GM19023 (cell line): ENCODE measurements around the gene NXPH1.

Source experiments
- ATAC-seq: cut with Tn5 transposase; IDR thresholded peaks from one replicate; pipeline ENCODE4 v1.9.1; 2021; ENCODE audit warnings: mild to moderate bottlenecking, moderate library complexity; ENCODE audit not compliant: unreplicated experiment

The NXPH1 gene

DNA sequence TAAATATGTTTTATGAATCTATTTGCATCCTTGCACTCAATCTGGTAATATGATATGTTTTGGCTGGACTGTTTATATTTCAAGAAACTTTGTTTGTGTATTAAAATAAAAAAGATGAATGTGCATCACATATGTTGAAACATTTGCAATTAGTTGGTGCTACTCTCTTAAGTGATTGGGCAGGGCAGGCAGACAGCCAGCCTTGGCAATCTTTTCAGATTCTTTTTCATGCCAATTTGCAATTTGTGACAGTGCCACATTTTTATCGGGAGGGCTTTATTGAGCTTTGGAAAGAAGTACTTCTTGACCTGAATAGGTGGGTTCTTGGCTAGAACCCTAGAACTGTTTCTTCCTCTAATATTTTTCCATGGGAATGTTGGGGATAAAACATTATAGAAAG, 152.2 kb downstream of the NXPH1 start:
- ATAC-seq: no peak

DNA sequence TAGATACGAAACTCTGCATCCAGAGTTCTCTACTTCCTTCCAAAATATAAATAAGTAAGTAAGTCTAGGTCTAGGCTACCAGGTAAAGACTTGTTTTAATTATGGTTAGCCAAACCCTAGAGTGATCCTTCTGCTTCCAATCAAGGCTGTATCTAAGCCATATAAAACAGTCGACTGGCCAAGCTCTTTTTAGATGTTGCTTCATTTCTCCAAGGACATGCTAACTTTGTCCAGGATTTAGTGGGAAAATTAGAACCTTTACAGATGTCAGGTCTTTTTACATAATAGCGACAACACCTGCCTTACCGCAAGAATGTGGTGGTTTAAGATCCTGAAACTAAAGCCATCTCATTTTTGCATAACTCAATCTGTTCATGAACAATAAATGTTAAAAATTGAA, 156.8 kb downstream of the NXPH1 start:
- no peak for ATAC-seq

DNA sequence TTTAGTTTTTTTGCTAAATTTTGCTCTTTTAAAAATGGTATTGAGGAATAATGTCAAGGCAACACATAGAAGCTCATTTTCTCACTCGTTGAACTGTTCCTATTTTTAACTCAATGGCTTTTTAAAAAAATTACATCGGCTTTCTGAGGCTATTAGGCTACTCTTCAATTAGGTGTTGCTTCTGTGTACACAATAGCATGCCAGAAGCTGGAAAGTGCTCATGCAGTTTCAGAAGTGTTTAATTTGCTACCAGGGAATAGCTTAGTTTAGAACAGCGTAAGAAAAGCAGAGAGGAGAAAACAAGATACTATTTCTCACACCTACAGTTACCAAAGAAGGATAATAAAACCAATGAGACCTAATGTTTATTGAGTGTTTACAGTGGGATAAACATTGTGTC, 157.4 kb downstream of the NXPH1 start:
- no peak for ATAC-seq

DNA sequence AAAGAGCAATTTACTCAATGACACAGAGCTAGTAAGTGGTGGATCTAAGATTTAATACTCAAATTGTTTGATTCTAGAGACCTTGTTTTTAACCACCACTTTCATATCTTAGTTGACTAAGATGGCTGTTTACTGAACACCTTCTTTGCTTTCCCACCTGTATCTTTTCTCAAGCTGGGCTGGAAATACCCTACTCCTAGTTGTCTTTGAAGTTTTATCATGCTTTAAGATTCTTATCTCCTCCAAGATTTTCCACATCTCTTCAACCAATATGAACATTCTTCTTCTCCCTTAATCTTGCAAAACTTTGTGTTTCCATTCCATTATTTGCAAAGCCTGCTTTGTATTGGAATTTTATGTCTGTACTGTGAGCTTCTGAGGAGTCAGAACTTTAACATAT, 157.9 kb downstream of the NXPH1 start:
- no peak for ATAC-seq

DNA sequence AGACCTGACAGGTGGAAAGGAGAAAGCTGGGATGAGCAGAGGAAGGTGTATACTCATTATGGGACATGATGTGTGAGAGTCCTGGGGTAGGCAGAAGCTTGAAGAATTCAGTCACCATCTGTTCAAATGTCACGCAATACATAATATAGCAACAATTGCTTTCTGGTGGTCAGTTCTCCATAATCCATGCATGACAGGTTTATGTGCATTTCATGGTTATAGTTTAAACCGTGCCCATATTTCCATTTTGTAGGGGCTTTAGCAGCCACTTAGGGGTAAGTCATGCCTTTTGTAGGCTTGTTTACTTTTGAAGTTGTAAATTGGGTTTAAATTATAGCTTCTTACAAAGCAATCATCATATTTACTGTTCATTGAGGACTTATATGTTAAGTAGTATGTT, 158.8 kb downstream of the NXPH1 start:
- ATAC-seq: no peak

DNA sequence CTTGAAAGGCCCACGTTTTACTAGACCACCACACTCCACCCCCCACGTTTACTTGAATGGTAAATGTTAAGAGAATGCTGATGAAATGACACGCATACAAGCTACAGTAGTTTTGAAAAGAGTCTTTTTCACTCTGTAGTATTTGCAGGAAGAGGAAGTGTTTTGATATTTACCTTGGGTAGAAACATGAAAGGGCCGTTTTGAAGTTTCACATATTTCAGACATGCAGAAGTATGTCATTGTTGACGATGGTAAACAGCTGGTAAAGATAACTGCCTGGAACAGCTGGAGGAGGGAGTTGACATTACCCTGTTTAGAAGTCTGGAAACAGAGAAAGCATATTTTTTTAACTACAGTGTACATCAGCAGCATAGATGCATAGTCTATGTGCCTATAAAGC, 160.7 kb downstream of the NXPH1 start:
- no peak for ATAC-seq

DNA sequence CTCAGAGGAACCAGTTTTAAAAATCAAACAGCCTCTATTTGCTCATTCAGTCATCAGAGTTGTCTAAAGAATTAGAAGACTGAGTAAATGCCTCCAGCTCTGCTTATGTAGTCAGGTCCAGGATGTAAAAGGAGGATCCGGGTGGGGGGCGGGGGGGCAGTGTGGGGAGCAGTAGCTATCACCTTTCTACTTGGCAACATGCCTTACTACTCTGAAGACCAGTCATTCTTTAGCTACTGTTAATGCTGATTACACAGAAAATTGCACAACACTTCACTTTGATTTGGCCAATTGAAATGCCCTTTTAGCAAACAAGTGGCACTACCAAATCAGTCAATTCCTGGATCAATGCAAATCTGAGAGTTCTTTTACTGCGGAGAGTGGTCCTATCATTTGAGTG, 164.2 kb downstream of the NXPH1 start:
- no peak for ATAC-seq

DNA sequence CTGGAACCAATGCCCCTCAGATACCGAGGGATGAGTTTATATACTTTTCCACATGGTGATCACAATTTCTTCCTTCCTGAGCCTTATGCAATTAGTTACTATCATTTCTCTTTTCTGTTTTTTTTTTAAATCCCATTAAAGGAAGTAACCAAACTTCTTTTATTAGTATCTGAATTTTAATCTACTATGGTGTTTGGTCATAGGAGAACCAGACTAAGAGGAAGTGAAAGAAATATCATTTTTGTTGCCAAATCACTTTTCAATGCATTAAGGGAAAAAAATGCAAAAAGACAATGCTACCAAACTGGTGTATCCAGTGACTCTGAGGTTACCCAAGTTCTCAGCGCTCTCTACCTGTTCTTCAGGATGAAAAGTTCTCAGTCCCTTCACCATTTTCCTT, 167.7 kb downstream of the NXPH1 start:
- ATAC-seq: no peak

DNA sequence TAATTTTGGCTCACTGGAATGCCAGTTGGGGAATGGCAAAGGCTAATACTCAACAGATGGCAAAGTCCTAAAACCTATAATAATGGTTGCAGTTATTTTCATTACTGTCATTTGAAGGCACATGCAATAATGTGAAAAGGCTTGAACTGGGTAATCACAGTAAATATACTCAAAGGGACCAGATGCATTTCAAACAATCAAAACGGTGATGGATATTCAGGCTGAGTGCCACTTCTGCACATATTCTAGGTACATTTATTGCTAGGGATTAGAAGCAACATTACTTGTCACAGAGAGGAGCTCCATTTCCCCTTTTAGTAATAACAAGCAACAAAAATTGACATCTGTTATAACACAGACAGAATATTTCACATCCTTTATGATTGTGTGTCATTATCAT, 171.8 kb downstream of the NXPH1 start:
- no peak for ATAC-seq

DNA sequence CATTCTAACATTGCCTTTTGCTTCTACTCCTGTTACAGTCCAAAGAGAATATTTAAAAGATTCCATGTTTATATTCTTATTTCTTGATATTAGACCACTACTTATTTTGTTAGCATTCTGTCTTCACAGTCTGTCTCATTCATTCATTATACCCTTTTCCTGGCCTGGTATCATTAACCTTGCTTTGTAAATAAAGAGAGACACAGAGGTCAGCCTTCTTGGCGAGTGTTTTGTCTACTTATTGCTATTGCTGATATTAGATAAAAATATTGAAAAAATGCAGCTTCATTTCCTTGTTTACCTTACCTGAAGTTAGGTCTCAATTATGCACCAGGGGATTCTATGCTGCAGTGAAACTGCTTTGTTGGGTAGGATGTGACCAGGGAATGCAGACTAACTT, 179.2 kb downstream of the NXPH1 start:
- no peak for ATAC-seq

DNA sequence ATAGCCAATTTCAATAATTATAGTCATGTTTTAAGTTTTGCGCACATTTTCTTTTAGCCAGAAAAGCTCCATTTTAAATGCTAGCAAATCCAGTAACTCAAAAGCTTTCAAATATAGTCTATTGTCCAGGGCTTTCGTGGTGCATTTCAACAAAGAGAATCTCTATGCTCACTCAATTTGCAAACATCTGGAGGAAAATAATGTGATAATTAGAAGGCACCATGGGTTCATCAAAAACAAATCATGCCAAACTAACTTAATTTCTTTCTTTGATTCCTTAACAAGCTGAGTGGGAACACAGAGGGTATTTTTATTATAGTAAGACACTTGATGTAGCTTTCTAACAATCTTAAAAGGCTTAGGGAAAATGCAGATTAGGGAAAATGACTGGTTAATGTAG, 179.8 kb downstream of the NXPH1 start:
- no peak for ATAC-seq

DNA sequence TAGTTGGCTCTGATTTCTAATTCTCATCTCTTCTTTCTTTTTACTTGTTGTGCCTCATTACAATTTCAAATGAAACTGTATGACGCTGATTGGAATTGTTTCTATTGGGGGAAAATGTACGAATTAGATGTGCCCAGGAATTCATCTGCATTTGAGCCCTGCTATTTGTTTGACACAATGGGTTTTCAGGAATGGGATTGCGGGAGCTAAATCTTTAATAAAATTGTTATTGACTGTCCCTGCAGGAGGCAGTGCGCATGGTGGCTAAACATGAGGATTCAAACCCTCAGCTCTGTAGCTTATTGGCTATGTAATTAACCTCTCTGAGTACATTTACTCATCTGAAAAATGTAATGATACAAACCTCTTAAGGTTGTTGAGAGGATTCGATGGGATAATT, 181.6 kb downstream of the NXPH1 start:
- no peak for ATAC-seq

DNA sequence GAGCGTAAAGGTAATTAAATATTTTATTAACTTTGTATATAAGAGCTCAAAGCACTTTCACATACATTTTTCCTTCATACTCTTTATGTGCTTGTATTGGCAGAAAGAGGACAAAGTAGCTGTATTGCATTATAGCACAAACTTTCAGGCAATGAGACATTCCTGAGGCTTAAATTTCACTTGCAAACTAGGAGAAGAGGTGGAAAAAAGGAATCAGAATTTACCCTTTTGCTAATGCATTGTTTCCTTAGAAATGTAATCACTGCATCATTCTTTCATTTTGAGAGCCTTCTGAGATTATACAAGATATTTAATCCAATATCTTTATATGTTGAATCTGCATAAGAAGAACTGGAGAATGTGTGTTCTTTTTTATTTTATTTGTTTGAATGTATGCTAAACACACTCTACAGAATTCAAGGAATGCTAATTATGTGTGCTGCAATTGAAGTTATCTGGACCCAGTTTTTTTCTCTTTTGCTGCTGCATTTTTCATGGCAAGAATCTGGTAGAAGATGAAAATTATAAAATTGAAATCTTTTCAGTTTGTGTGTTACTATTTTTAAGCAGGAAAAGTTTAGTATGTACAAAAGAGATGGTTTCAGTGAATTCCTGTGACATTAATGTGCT, 185.1 kb downstream of the NXPH1 start:
- no peak for ATAC-seq

DNA sequence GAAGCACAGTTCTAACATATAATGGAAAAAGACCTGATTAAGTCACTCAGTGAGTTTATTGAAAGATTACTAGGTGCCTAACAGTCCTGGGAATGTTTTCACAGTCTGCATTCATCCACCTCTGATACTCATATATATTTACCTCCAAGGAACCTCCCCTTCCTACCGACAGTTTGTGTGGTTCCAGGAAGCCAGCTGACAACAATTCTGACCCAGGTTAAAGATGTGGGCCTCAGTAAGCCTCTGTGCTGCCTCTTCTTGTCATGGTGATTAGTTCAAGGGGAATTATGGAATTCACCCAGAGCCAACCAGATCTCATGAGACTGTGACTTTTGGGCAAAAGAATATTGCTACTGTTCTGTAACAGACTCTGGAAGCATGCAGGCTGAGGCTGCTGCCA, 186.8 kb downstream of the NXPH1 start:
- no peak for ATAC-seq

DNA sequence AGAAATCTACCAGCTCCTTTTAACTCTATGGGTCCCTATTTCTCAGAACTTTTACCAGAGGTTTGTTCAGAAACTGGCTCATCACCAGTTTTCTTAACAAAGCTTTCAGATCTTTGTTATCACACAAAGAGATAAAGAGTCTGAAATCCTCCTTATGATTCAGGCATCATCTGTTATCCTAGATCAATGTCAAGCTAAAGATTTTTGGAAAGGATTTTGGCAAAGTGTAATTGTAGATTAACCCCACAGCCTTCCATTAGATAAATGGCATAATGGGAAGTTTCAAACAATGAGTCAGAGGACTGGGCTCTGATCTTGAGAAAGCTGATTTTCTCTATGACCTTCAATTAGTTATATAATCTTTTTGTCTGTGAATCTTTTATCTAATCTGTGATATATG, 192.2 kb downstream of the NXPH1 start:
- no peak for ATAC-seq

DNA sequence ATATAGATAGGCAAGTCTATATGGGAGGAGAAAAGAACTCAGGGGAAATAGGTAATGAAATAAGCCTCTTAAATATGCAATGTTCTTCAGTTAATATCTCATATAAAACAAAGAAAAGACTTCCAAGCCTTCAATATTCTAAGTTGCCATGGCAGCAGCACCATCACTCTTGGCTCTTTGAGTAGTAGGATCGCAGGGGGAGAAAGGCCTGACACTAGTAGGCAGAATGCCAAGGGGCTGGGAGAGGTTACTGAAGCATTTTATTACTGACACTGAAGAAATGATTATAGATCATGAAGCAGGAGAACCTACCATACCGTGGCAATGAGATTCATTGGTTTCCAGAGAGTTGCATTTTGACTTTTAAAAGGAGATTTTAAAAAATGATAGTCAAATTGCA, 193.9 kb downstream of the NXPH1 start:
- no peak for ATAC-seq

DNA sequence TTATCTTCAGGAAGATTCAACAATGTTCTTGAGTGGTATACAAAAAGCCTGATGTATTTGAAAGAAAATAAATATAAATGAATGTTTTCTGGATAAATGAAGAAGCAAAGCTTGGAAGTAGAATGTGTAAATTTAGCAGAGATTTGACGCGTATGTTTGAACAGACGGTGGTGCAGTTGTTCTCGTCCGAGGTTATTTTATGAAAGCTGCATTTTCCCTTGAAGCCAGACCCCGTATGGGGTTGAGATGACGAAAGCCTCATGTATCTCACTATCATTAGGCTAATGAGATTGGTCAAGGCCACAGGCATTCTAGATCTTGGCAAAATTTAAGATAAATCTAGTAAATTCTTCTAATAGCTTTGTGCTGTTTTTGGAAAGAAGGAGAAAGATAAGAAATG, 195.2 kb downstream of the NXPH1 start:
- ATAC-seq: no peak

DNA sequence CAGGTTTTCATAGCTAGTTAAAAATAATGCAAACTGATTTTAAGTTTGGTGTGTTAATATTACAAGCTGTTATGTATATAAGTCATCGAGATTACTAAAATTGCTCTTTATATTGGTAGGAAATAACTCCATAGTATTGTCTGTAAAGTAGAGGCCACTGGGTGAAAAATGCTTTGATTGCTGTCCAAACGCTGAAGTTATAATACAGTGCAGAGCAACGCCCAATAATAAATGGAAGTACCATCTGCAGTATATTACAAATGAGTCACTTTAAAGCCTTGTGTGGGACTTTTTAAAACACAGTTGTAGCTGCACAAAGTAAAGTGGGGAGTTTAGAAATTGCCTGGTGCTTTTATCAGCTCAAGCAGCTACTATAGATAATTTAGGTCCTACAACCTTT, 196.1 kb downstream of the NXPH1 start:
- ATAC-seq: no peak

DNA sequence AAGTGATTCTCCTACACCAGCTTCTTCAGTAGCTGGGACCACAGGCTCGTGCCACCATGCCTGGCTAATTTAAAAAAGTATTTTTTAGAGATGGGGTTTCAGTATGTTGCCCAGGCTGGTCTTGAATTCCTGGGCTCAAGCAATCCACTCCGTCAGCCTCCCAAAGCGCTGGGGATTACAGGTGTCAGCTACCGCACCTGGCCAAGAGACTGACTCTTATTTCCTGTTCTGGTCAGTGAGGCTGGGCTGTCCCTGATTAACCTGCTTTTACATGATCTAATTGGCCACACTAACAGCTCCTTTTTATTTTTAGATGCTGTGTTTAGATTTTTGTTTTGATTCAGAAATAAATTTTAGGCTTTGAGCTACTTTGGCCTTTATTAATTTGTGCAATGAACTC, 203.9 kb downstream of the NXPH1 start:
- no peak for ATAC-seq

DNA sequence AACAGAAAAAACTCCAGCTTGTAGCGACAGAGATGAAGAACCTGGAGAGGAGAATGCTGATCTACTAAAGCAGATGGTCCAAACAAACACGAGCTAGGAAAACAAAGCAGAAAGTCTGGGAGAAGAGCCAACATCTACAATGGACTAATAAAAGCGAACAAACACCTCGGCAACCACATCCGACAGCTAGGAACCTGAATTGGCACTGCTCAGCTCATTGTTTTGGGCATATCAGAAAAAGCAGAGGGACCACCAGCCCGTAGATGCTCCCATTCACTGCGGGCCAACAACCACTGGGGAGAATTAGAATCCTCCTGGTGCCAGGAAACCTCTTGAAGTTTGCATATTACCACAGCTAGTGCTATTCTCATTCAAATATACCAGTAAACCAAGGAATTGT, 204.7 kb downstream of the NXPH1 start:
- no peak for ATAC-seq

DNA sequence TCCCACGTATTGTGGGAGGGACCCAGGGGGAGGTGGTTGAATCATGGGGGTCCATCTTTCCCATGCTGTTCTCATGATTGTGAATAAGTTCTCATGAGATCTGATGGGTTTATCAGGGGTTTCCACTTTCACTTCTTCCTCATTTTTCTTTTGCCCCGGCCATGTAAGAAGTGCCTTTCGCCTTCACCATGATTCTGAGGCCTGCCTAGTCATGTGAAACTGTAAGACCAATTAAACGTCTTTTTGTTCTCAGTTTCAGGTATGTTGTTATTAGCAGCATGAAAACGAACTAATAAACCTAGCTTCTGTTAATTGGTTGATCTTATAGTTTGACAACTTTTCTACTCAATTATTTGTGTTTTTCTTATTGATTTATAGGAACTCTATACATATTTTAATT, 206.3 kb downstream of the NXPH1 start:
- no peak for ATAC-seq

DNA sequence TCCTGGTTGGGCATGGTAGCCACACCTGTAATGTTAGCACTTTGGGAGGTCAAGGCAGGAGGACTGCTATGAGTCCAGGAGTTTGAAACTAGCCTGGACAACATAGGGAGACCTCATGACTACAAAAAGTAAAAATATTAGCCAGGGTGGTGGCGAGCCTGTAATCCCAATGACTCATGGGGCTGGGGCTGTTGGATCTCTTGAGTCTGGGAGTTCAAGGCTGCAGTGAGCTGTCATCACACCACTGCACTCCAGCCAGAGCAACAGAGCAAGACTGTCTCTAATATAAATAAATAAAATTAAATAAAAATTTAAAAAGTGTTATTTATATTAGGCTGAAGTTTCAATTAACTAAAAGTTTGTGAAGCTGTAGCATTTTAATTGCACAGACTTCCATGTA, 207.3 kb downstream of the NXPH1 start:
- no peak for ATAC-seq

DNA sequence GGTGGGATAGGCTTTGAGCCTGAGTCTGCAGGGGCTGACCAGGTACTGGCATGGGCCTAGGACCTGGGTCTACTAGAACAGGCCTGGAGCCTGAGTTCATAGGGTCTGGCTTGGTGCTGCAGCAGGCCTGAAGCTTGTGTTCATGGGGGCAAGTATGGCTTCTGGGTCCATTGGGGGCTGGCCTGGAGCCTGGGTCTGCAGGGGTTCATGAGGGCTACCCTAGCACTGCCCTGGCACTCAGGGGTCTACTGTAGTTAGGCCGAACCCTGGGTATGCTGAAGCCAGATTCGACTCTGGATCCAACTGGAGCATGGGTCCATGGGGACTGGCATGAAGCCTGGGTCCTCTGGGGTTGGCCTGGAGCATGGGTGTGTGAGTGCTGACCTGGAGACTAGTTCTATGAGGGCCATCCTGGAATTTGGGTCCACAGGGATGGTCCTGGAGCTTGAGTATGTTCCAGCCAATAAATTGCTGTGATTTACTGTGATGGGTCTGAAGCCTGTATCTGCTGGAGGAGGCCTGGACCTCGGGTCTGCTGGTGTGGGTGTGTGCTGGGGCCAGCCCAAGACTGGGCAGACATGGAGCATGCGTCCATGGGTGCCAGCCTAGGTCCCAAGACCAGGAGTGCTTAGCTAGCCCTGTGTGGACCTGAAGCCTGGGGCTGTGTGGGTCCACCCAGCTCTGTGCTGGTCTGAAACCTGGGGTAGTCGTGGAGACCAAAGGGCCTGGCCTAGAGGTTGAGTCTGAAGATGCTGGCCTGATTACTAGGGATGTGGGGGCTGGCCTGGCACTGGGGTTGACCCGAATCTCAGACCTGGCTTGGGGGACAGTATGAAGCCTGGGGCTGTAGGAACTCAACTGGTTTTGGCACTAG, 235.5 kb downstream of the NXPH1 start:
- no peak for ATAC-seq
